GM23248 (cell line): ENCODE measurements around the gene LIME1. TPM values are rescaled to one million over a fixed set of nuclear protein-coding genes. Genes with fewer than 3 reads are reported as not detected.

Experiments used
- DNase-seq: peaks from one replicate; pipeline ENCODE4 v3.0.0-alpha.2; 2015
- H2AFZ ChIP-seq: fragments of 200-600 bp; sonication (generic); 2 replicates; pipeline ENCODE4 v1.6.1; 2016; ENCODE audit warnings: antibody characterized with exemption
- H3F3A ChIP-seq: fragments of 200-600 bp; sonication (generic); 2 replicates; pipeline ENCODE4 v1.6.1; 2016; ENCODE audit warnings: mild to moderate bottlenecking, antibody characterized with exemption, mixed run types; ENCODE audit not compliant: insufficient read depth
- H3K27ac ChIP-seq: fragments of 200-600 bp; sonication (generic); 2 replicates; pipeline ENCODE4 v1.5.1; 2016; ENCODE audit warnings: mild to moderate bottlenecking
- H3K27me3 ChIP-seq: fragments of 200-600 bp; sonication (generic); replicated peaks from 2 replicates; pipeline ENCODE4 v1.6.1; 2016; ENCODE audit warnings: mild to moderate bottlenecking; ENCODE audit not compliant: insufficient read depth
- H3K36me3 ChIP-seq: fragments of 200-600 bp; sonication (generic); 2 replicates; pipeline ENCODE4 v1.6.1; 2016; ENCODE audit warnings: low read depth, mild to moderate bottlenecking
- H3K4me1 ChIP-seq: fragments of 200-600 bp; sonication (generic); 2 replicates; pipeline ENCODE4 v1.6.1; 2016; ENCODE audit warnings: mild to moderate bottlenecking; ENCODE audit not compliant: insufficient read depth
- H3K4me2 ChIP-seq: fragments of 200-600 bp; sonication (generic); one replicate; pipeline ENCODE4 v1.6.1; 2016; ENCODE audit warnings: mild to moderate bottlenecking; ENCODE audit not compliant: unreplicated experiment
- H3K4me3 ChIP-seq: fragments of 200-600 bp; sonication (generic); 2 replicates; pipeline ENCODE4 v1.5.1; 2016; ENCODE audit warnings: mild to moderate bottlenecking
- H3K79me2 ChIP-seq: fragments of 200-600 bp; sonication (generic); 2 replicates; pipeline ENCODE4 v1.6.1; 2016; ENCODE audit warnings: mild to moderate bottlenecking; ENCODE audit not compliant: insufficient read depth
- H3K9ac ChIP-seq: fragments of 200-600 bp; sonication (generic); 2 replicates; pipeline ENCODE4 v1.6.1; 2016; ENCODE audit warnings: mild to moderate bottlenecking
- H3K9me2 ChIP-seq: fragments of 200-600 bp; sonication (generic); 2 replicates; pipeline ENCODE4 v1.6.1; 2016; ENCODE audit warnings: mixed run types, mild to moderate bottlenecking, moderate library complexity; ENCODE audit not compliant: insufficient read depth
- H3K9me3 ChIP-seq: fragments of 200-600 bp; sonication (generic); one replicate; pipeline ENCODE4 v1.6.1; 2017; ENCODE audit warnings: low read depth
- H4K20me1 ChIP-seq: fragments of 200-600 bp; sonication (generic); 2 replicates; pipeline ENCODE4 v1.6.0; 2016; ENCODE audit not compliant: insufficient read depth
- EZH2 ChIP-seq: fragments of 200-600 bp; sonication (generic); IDR thresholded peaks from 2 replicates; pipeline ENCODE4 v1.6.1; 2018; ENCODE audit warnings: antibody characterized with exemption, mild to moderate bottlenecking; ENCODE audit not compliant: insufficient read depth, poor library complexity, severe bottlenecking
- EZH2phosphoT487 ChIP-seq: fragments of 200-600 bp; sonication (generic); IDR thresholded peaks from 2 replicates; pipeline ENCODE4 v1.6.1; 2018; ENCODE audit warnings: antibody characterized with exemption, moderate library complexity, mild to moderate bottlenecking, low read depth; ENCODE audit not compliant: insufficient read depth
- WGBS, 2 experiments: methylation state at CpG; one replicate each; pipeline ENCODE4 v1.1.6; 2015 to 2017; ENCODE audit warnings: low lambda C conversion rate in 2 of 2, low coverage in 1 of 2; ENCODE audit errors: missing lambda C conversion rate in 2 of 2; 5-methylcytosine and 5-hydroxymethylcytosine counted together
- in situ Hi-C: fragments of 300-500 bp; cut with MboI; formaldehyde crosslinking; loops from 2 replicates; pipeline ENCODE4 v1.15.0; 2020
- polyA plus RNA-seq: library from polyadenylated mRNA; unstranded; fragments of >200 nt; fragmentation: Nextera tagmentation; extraction: Ambion mirVana; gene quantifications from 2 replicates; pipeline ENCODE4 v1.2.1, GENCODE V29; 2016
- total RNA-seq: library from RNA; depleted of rRNA; stranded (reverse); fragments of >200 nt; shearing (Covaris generic); gene quantifications from 2 replicates; pipeline ENCODE4 v1.2.3, GENCODE V29; 2014

Gene LIME1
- total and polyA plus RNA-seq, 2 experiments from 2014 or later = 3.7 to 14.1 TPM

DNA sequence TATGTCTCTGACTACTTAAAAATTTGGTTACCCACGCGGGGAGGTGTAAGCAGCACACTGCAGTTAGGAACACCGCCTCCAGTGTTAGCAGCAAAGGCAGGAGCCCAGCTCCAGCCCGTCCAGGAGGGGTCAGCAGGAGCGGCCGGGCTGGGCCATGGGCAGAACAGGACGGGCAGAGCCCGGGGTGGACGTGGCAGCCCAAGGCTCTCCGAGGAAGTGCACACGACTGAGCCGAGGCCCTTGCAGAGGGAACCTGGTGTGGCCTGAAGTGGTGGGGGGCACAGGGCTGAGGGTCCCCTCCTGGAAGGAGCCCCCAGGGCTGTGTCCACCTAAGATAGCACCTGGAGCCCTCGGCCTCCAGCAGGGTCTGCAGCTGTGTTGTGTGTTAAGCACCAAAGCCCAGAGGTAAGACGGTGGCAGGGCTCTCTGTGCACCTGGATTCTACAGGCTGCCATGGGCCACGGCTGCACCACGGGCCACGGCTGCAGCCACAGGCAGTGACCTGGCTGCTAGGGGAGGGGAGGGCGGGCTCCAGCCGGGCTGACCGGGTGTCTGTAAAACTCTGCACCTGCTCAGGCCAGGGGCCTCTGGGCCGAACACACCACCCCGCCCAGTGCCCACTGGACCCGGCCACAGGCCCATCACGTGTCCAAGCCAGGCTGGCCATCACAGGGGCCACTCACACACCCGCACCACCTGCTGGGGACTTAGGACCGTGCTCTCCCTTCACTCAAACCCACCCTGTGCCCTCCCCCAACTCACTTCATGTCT, 9.7 kb downstream of the LIME1 start:
- H3K36me3 ChIP-seq = 0 out of 2 replicates have a peak, but pooled peaks cover 8% of the 10 kb centered on the region
- no peak for DNase-seq
- no peaks in the 10 kb centered on the region for H4K20me1 ChIP-seq
- H3K4me3 ChIP-seq = no peak overlapping the region
- H3K9me2 ChIP-seq = no peaks in the 10 kb centered on the region
- no peak overlapping the region for H3K27ac ChIP-seq
- no peaks in the 10 kb centered on the region for H3K79me2 ChIP-seq
- no peaks in the 10 kb centered on the region for H3K27me3 ChIP-seq
- no peaks in the 10 kb centered on the region for H3K9me3 ChIP-seq
- H3K4me1 ChIP-seq = peaks cover 7% of the 10 kb centered on the region; the same call in 1 of the 2 replicates
- no peak overlapping the region for H3K9ac ChIP-seq
- no peak overlapping the region for H2AFZ ChIP-seq
- peaks cover 12% of the 10 kb centered on the region; the same call in 1 of the 2 replicates for H3F3A ChIP-seq
- H3K4me2 ChIP-seq = no peak overlapping the region
- 90 to 93% methylated on average over 19 to 26 of the region's 26 CpGs for WGBS, 2 experiments
- in situ Hi-C loops = no loop called here
- no peak for TF ChIP-seq EZH2phosphoT487
- TF ChIP-seq EZH2 = no peak

DNA sequence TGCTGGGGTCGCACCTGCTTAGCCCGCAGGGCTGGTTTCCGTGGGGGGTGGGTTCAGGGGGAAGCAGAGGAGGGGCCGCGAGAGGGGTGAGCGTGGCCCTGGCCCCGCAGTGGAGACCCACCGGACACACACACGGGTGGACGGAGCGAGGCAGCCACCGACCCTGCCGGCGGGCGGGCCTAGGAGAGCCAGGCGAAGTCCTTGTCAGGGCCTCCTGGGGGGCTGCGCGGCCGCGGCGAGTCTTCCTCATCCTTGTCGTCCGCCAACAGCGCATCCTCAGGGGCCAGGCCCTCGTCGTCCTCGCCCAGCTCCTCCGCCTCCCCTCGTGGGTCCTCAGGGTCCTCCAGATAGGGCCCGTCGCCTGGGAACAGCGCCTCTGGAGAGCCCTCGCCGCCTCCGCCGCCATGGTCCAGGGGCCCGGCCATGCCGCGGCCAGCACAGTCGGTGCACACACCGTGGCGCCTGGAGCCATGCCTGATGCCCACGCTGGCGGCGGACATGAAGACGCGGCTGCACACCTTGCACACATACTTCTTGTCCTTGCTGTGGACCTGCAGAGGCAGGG, 10.4 kb downstream of the LIME1 start:
- no peak overlapping the region for H3K4me2 ChIP-seq
- H3K4me3 ChIP-seq = no peak overlapping the region
- no peaks in the 10 kb centered on the region for H4K20me1 ChIP-seq
- TF ChIP-seq EZH2phosphoT487 = no peak
- no peak for TF ChIP-seq EZH2
- H3K27ac ChIP-seq = no peak overlapping the region
- no peaks in the 10 kb centered on the region for H3K4me1 ChIP-seq
- peaks cover 12% of the 10 kb centered on the region; the same call in 1 of the 2 replicates for H3F3A ChIP-seq
- no peaks in the 10 kb centered on the region for H3K9me3 ChIP-seq
- no peak overlapping the region for H3K9ac ChIP-seq
- no peaks in the 10 kb centered on the region for H3K79me2 ChIP-seq
- WGBS, 2 experiments = 95 to 97% methylated on average over 27 to 42 of the region's 47 CpGs
- H3K9me2 ChIP-seq = no peaks in the 10 kb centered on the region
- H3K27me3 ChIP-seq = no peaks in the 10 kb centered on the region
- in situ Hi-C loops = no loop called here
- H2AFZ ChIP-seq = no peak overlapping the region
- no peak for DNase-seq
- 0 out of 2 replicates have a peak, but pooled peaks cover 8% of the 10 kb centered on the region for H3K36me3 ChIP-seq

DNA sequence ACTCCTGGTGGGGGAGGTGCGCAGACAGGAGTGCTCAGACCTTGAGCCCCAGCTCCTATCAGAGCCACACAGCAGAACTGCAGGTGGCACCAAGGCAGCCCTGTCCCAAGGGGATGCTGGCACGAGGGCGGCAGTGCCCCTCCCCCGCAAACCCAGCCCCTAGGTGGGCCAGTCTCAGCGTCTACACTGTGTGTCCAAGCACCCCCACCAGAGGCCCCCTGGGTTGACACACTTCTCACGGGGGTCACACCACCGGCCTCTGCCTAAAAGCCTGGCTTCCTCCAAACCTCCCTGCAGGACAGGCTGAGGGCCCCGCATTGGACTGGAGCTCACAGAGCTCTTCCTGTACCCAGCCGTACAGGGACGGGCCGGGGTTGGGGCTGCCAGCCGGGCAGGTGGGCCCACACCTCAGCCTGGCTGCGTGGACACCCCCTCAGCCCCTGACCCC, 11.2 kb downstream of the LIME1 start:
- Histone ChIP-seq H3K79me2 (no peaks in the 10 kb centered on the region), H3K4me2 (no peak overlapping the region), H2AFZ (no peak overlapping the region), H3K4me3 (no peak overlapping the region), H3K9me2 (no peaks in the 10 kb centered on the region), H3K9ac (no peak overlapping the region), H3K4me1 (no peaks in the 10 kb centered on the region), H3K36me3 (0 out of 2 replicates have a peak, but pooled peaks cover 8% of the 10 kb centered on the region), H4K20me1 (no peaks in the 10 kb centered on the region), H3K27me3 (no peaks in the 10 kb centered on the region), H3F3A (peaks cover 12% of the 10 kb centered on the region; the same call in 1 of the 2 replicates), H3K27ac (no peak overlapping the region), H3K9me3 (no peaks in the 10 kb centered on the region)
- TF ChIP-seq EZH2 = no peak
- no peak for TF ChIP-seq EZH2phosphoT487
- in situ Hi-C loops = no loop called here
- WGBS, 2 experiments = 71 to 80% methylated on average over 7 to 12 of the region's 13 CpGs
- no peak for DNase-seq

DNA sequence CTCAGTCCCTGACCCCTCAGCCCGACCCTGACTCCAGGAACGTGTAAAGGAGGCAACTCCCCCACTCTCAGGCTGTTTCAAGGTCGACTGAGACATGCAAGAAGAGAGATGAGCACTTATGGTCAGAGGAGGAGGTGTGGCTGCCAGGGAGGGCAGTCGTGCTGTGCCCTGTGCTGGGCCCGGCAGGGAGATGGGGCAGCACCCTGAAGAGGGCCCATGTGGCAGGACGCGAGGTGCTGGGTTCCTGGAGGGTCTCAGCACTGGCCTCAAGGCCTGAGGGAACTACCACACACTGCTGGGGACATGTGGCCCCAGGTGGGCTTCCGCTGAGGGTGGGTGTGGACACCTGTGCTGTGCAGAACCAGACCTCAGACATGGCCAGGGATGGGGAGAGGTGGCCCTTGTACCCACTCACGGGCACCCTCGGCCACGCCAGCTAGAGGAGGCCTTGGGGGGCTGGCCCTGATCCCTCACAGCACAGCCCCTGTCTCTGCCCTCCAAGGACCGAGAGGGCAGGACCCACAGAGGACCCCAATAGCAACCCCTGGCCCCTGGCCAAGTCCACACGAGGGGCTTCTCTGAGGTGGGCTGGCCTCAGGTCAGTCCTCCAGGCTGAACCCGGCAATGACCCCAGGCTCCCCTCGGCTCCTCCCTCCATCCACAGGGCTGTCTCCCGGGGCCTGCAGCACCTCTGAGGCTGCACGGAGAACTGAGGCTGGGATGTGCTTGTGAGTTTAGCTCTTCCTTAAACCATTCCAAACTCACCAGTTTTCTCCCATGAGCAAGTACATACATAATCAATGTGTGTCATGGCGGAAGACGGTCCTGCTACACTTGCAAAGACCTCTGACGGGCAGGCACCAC, 11.8 kb downstream of the LIME1 start:
- Histone ChIP-seq H3K9me3 (no peaks in the 10 kb centered on the region), H3F3A (peaks cover 10% of the 10 kb centered on the region; the same call in 1 of the 2 replicates), H3K27me3 (no peaks in the 10 kb centered on the region), H3K9ac (no peak overlapping the region), H2AFZ (no peak overlapping the region), H3K27ac (no peak overlapping the region), H3K4me2 (no peak overlapping the region), H3K79me2 (no peaks in the 10 kb centered on the region), H3K9me2 (no peaks in the 10 kb centered on the region), H3K36me3 (0 out of 2 replicates have a peak, but pooled peaks cover 7% of the 10 kb centered on the region), H3K4me3 (no peak overlapping the region), H4K20me1 (no peaks in the 10 kb centered on the region), H3K4me1 (no peaks in the 10 kb centered on the region)
- TF ChIP-seq EZH2phosphoT487 (no peak), EZH2 (no peak)
- 77 to 82% methylated on average over 16 to 19 of the region's 20 CpGs for WGBS, 2 experiments
- no peak for DNase-seq
- in situ Hi-C loops = no loop called here
